ENCODE data around the gene GNG3.

Gene GNG3

DNA sequence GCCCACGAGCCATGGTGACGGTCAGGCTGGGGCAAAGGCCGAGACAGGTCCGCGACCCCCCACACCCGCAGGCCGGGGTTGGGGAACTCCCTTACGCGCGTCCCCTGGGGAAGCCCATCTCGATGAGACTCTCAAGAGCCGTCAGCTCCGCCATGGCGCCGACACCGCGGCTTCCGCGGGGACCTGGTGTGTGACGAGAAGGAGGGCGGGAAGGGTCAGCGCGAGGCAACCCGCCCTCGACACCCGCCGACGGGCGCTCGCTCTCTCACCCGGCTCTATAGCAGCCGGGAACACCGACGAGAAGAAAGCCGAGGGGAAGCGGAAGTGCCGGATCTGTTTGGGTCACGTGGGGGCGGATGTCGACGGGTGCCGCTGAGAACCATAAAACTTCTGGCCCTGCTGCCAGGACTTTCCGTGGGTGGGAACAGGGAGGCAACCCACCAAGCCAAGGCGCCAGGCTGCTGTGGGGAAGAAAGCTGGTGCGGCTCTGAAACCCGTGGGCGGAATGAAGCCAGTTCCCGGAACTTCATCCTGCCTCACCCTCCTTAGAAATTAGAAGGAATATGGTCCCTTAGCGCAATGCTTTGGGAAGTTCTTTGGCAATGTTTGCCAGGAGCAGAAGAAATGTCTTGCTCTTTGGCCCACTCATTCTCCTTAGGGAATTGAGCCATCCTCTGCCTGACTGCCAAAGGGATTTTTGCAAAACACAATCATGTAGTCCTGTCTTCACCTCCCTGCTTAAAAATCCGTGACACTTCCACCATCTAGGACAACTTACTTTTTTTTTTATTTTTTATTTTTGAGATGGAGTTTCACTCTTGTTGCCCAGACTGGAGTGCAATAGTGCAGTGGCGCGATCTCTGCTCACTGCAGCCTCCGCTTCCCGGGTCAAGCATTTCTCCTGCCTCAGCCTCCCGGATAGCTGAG lies 28.4 kb upstream of the GNG3 start, which contains the start of gene UBXN1:
UBXN1 (minus strand) TSS at position 304 of the 927 bp plus-strand sequence; CDS start at position 154, 150 bp downstream.
- TF ChIP-seq TAF1 (IDR thresholded peaks at IDR 0.05; ENCODE audit: low read depth) (peak; percentile 58), EGR1 (IDR thresholded peaks at IDR 0.05) (peak; percentile 86), CEBPB (IDR thresholded peaks at IDR 0.05) (peak; percentile 16; the same call in 1 of the 2 replicates), TEAD4 (IDR thresholded peaks at IDR 0.05) (no peak), TCF12 (IDR thresholded peaks at IDR 0.05; ENCODE audit: low read depth) (peak; percentile 62), NFIC (IDR thresholded peaks at IDR 0.05) (peak; percentile 52; the same call in 1 of the 2 replicates), FOXM1 (IDR thresholded peaks at IDR 0.05; ENCODE audit: borderline replicate concordance, low read depth) (no peak), ZBTB7A (IDR thresholded peaks at IDR 0.05; ENCODE audit: low read depth) (no peak), EP300 (IDR thresholded peaks at IDR 0.05; ENCODE audit: borderline replicate concordance) (no peak), YY1 (IDR thresholded peaks at IDR 0.05; ENCODE audit: low read depth) (peak; percentile 46; the same call in 1 of the 2 replicates)
- TF ChIP-seq, protein P1, sequence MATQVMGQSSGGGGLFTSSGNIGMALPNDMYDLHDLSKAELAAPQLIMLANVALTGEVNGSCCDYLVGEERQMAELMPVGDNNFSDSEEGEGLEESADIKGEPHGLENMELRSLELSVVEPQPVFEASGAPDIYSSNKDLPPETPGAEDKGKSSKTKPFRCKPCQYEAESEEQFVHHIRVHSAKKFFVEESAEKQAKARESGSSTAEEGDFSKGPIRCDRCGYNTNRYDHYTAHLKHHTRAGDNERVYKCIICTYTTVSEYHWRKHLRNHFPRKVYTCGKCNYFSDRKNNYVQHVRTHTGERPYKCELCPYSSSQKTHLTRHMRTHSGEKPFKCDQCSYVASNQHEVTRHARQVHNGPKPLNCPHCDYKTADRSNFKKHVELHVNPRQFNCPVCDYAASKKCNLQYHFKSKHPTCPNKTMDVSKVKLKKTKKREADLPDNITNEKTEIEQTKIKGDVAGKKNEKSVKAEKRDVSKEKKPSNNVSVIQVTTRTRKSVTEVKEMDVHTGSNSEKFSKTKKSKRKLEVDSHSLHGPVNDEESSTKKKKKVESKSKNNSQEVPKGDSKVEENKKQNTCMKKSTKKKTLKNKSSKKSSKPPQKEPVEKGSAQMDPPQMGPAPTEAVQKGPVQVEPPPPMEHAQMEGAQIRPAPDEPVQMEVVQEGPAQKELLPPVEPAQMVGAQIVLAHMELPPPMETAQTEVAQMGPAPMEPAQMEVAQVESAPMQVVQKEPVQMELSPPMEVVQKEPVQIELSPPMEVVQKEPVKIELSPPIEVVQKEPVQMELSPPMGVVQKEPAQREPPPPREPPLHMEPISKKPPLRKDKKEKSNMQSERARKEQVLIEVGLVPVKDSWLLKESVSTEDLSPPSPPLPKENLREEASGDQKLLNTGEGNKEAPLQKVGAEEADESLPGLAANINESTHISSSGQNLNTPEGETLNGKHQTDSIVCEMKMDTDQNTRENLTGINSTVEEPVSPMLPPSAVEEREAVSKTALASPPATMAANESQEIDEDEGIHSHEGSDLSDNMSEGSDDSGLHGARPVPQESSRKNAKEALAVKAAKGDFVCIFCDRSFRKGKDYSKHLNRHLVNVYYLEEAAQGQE (IDR thresholded peaks at IDR 0.05; ENCODE audit: low read depth) = no peak
- TF ChIP-seq, protein P2, sequence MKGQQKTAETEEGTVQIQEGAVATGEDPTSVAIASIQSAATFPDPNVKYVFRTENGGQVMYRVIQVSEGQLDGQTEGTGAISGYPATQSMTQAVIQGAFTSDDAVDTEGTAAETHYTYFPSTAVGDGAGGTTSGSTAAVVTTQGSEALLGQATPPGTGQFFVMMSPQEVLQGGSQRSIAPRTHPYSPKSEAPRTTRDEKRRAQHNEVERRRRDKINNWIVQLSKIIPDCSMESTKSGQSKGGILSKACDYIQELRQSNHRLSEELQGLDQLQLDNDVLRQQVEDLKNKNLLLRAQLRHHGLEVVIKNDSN (IDR thresholded peaks at IDR 0.05) = peak; percentile 100
- TF ChIP-seq, protein P3, sequence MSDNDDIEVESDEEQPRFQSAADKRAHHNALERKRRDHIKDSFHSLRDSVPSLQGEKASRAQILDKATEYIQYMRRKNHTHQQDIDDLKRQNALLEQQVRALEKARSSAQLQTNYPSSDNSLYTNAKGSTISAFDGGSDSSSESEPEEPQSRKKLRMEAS (IDR thresholded peaks at IDR 0.05) = peak; percentile 86

DNA sequence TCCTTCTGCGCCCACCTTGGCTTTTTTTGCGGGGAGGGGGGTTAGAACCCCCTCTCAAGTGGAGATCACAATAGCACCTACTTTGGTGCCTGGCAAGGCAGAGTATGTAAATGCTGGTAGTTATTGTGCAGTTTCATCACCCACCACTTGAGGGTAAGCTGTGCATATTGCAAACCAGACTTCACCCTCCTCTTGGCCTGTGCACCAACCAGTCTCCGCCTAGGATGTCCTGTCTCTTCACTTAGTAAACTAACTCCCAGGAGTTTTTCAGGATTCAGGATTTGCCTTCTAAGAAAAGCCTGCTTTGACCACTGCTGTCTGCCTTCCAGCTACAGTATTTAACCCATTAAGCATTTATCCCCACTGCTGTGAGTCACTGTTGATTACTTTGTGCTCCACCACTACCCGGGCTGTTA lies 26.6 kb upstream of the GNG3 start:
- no peak for TF ChIP-seq TCF12 (IDR thresholded peaks at IDR 0.05; ENCODE audit: low read depth)
- TF ChIP-seq ZBTB7A (IDR thresholded peaks at IDR 0.05; ENCODE audit: low read depth) = no peak
- TF ChIP-seq FOXM1 (IDR thresholded peaks at IDR 0.05; ENCODE audit: borderline replicate concordance, low read depth) = no peak
- TF ChIP-seq, protein P1 (IDR thresholded peaks at IDR 0.05; ENCODE audit: low read depth) = no peak
- TF ChIP-seq, protein P2 (IDR thresholded peaks at IDR 0.05) = no peak
- TF ChIP-seq EGR1 (IDR thresholded peaks at IDR 0.05) = no peak
- TF ChIP-seq RAD21 (IDR thresholded peaks at IDR 0.05; ENCODE audit: low read depth) = peak; percentile 81
- TF ChIP-seq CREB1 (IDR thresholded peaks at IDR 0.05; ENCODE audit: low read depth) = no peak

DNA sequence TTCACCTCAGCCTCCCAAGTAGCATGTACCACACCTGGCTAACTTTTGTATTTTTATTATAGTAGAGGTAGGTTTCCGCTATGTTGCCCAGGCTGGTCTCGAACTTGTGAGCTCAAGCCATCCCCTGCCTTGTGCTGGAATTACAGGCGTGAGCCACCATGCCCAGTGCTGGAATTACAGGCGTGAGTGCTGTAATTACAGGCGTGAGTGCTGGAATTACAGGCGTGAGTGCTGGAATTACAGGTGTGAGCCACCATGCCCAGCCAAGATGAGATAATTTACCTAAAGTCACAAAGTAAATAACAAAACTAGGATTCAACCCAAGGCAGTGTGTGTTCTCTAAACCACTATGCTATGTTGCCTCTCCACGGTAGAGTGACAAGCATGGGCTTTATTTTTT lies 25.0 kb upstream of the GNG3 start:
- no peak for TF ChIP-seq RAD21 (IDR thresholded peaks at IDR 0.05; ENCODE audit: low read depth)
- TF ChIP-seq TEAD4 (IDR thresholded peaks at IDR 0.05) = no peak
- no peak for TF ChIP-seq ZBTB7A (IDR thresholded peaks at IDR 0.05; ENCODE audit: low read depth)
- no peak for TF ChIP-seq FOXM1 (IDR thresholded peaks at IDR 0.05; ENCODE audit: borderline replicate concordance, low read depth)
- TF ChIP-seq, protein P2 (IDR thresholded peaks at IDR 0.05) = no peak
- TF ChIP-seq EP300 (IDR thresholded peaks at IDR 0.05; ENCODE audit: borderline replicate concordance) = no peak
- TF ChIP-seq, protein P1 (IDR thresholded peaks at IDR 0.05; ENCODE audit: low read depth) = no peak
- no peak for TF ChIP-seq CEBPB (IDR thresholded peaks at IDR 0.05)
- no peak for TF ChIP-seq CREB1 (IDR thresholded peaks at IDR 0.05; ENCODE audit: low read depth)
- TF ChIP-seq EGR1 (IDR thresholded peaks at IDR 0.05) = no peak
- TF ChIP-seq NFIC (IDR thresholded peaks at IDR 0.05) = no peak
- TF ChIP-seq YY1 (IDR thresholded peaks at IDR 0.05; ENCODE audit: low read depth) = no peak
- TF ChIP-seq TAF1 (IDR thresholded peaks at IDR 0.05; ENCODE audit: low read depth) = no peak
- TF ChIP-seq, protein P3 (IDR thresholded peaks at IDR 0.05) = no peak
- no peak for TF ChIP-seq TCF12 (IDR thresholded peaks at IDR 0.05; ENCODE audit: low read depth)
